RKO (cell line): Measurements from ENCODE around the gene CCSER2.
"Not testable (repeated sequence)": the region's sequence is repeated elsewhere in the genome, so short reads cannot be mapped to it uniquely, and the experiment has no call there.

Experiments used
- DNase-seq: peaks from one replicate; pipeline ENCODE4 v3.0.0-alpha.2; 2016; ENCODE audit warnings: low spot score

The CCSER2 gene

GRCh38 chr10:84347575-84348002, 19.2 kb downstream of the CCSER2 start:
- DNase-seq = not testable (repeated sequence)

GRCh38 chr10:84348447-84348846, 20.1 kb downstream of the CCSER2 start:
- peak; percentile 38 for DNase-seq

GRCh38 chr10:84348860-84349259, 20.5 kb downstream of the CCSER2 start:
- peak; percentile 9 for DNase-seq

DNA sequence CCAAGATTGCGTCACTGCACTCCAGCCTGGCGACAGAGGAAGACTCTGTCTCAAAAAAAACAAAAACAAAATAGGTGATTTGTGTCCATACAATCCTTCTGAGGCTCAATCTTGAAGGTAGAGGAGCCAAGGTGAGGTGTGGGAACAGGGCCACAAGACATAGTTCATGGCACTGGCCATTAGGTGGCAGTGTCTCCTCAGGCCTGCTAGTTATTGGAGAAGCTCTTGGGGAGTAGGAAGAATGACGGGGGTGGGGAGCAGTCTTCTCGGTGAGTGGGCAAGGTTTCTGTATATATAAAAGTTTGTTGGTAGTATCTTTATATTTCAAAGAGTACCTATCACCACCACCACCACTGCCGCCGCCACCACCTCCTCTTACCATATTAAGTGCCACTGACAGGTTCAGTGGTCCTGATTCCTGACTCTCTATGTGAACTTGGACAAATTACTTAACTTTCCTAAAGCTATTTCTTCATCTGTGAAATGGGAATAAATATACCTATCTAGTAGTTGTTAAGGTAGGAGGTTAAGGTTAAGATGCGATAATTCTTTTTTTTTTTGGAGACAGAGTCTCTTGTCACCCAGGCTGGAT, 24.0 kb downstream of the CCSER2 start:
- DNase-seq = peak; percentile 58

GRCh38 chr10:84353052-84353803, 24.8 kb downstream of the CCSER2 start:
- no peak for DNase-seq

DNA sequence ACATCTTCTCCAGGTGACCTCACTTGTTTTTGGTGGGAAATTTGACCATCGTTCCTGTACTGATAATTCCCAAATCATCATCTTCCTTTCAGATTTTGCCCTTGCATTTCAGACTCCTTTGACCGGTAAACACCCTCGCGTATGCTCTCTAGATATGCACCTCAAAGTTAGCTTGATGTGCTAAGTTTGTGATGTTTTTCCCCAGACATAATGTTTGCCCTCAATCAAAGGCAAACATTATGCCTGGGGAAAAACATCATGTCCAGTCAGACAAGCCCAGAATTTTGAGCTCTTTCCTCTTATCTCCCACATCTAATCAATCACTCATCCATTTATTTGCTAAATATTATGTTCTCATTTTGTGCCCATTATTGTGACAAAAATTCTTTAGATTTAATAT, 26.2 kb downstream of the CCSER2 start:
- no peak for DNase-seq

- DNase-seq = no peak
These were observed 26.7 kb downstream of the CCSER2 start for GRCh38 chr10:84355106-84355505.

DNA sequence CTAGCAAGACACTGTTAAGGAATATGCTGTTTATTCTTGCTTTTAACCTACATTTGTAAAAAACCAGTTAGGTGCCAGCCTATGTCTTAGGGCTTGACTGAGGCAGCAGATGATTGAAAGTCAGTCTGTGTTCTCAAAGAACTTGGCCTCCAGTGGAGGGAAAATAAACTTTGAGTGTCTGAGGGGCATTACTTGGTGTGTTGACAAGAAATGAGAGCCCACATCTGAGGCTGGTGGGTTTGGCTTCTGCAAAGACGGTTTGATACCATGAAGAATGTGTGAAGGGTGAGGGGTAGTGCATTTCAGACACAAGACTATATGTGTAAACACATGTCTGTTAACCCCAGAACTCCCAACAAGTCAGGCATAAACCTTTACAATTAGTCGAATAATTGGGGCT, 28.5 kb downstream of the CCSER2 start:
- DNase-seq = no peak

DNA sequence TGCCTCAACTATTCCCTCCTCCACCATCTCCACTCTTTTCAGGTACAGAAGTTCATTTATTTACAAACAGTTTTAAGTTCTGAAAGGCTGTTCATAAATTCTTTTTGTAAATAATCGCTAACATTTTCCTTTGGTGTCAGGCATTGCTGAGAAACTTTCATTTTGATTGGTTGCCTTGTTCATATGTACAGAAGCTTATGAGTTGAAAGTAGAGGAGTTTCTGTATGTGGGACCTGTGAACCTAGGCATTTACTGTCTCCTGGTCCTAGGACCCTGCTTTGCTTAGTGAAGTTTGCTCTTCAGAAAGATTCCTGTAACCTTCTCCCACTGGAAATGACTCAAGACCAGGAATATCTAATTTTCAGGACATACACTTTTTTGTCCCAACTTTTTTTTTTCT, 30.4 kb downstream of the CCSER2 start:
- no peak for DNase-seq

- DNase-seq = no peak
These were observed 32.4 kb downstream of the CCSER2 start for GRCh38 chr10:84360637-84361365.

GRCh38 chr10:84365335-84365881, 37.0 kb downstream of the CCSER2 start:
- no peak for DNase-seq

DNA sequence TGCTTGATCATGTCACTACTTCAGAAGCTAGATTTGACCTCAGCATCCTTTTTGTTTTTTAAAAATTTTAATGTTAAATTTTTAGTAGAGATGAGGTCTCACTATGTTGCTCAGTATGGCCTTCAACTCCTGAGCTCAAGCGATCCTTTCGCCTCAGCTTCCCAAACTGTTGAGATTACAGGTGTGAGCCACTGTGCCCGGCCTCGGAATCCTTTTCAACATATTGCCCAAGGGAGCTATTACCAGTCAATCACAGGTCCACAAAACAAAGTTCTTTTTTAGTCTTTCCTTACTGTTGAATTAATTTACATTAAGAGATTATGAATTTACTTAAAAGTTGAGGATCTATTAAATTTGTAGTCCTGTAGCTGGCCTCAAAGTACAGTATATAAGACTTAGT, 37.7 kb downstream of the CCSER2 start:
- no peak for DNase-seq

DNA sequence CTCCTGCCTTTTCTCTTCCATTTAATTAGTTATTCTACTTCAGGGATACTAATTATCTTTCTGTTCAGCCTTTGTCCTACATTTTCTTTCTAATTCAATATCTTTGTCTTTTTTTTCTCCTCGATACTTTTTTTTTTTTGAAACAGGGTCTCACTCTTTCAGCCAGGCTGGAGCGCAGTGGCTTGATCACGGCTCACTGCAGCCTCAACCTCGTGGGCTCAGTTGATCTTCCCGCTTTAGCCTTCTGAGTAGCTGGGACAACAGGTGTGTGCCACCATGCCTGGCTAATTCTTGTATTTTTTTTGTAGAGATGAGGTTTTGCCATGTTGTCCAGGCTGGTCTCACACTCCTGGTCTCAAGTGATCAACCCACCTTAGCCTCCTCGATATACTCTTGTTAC, 38.9 kb downstream of the CCSER2 start:
- no peak for DNase-seq

- no peak for DNase-seq
These were observed 40.4 kb downstream of the CCSER2 start for GRCh38 chr10:84368828-84369227.

GRCh38 chr10:84370283-84370682, 41.9 kb downstream of the CCSER2 start:
- no peak for DNase-seq

DNA sequence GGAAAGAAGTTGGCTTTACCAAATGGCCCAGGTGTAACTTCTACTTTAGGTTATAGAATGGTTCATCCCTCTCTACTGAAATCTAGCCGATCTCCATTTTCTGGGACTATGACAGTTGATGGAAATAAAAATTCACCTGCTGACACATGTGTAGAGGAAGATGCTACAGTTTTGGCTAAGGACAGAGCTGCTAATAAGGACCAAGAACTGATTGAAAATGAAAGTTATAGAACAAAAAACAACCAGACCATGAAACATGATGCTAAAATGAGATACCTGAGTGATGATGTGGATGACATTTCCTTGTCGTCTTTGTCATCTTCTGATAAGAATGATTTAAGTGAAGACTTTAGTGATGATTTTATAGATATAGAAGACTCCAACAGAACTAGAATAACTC, 43.6 kb downstream of the CCSER2 start:
- DNase-seq = no peak

GRCh38 chr10:84373000-84373399, 44.6 kb downstream of the CCSER2 start:
- DNase-seq = no peak

DNA sequence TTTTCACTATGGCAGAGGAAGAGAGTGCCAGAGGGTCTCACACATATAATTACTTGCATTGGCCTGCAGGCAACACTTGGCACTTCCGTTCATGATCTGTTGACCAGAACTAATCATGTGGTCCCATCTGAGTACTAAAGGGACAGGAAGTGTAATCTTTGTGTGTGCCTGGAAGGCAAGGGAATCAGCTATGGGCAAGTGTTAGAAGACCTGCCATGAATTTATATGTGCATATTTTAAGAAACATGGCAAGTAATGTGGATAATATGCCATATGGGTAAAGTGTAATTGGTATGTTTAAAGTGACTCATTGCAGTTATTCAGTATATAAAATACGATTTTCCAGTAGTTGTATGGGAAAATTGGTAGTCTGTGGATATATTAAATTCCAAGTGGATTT, 46.1 kb downstream of the CCSER2 start:
- DNase-seq = no peak

GRCh38 chr10:84375011-84375410, 46.6 kb downstream of the CCSER2 start:
- peak; percentile 67 for DNase-seq

DNA sequence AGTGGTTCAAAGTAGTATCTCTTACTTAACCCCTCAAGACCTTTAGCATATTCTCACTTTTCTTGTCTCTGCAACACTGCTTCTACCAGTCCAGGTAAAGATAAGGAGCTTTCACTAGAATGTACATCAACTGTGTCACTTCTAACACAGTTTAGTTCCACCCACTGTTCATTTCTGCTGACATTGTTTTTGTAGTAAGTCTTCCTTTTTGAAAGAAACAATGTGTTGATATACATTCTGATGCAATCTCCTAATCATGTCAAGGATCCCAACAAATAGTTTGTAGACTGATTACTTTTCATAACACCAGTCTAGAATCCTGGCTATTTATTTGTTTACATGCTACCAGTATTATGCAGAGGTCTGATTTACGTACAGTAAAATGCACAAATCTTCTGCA, 47.5 kb downstream of the CCSER2 start:
- no peak for DNase-seq

- DNase-seq = no peak
These were observed 59.8 kb downstream of the CCSER2 start for GRCh38 chr10:84388148-84388547.

DNA sequence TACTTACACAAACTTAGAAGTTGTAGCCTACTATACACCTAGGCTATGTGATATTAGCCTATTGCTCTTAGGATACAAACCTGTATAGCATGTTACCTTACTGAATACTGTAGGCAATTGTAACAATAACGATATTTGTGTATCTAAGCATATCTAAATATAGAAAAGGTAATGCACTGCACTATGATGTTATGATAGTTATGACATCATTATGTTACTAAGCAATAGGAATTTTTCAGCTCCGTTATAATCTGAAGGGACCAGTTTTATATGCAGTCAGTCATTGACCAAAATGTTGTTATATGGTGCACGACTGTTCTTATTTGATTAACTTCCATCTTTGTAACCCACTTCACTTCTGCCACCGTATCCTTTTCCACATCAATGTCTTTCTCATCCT, 62.0 kb downstream of the CCSER2 start:
- DNase-seq = no peak

DNA sequence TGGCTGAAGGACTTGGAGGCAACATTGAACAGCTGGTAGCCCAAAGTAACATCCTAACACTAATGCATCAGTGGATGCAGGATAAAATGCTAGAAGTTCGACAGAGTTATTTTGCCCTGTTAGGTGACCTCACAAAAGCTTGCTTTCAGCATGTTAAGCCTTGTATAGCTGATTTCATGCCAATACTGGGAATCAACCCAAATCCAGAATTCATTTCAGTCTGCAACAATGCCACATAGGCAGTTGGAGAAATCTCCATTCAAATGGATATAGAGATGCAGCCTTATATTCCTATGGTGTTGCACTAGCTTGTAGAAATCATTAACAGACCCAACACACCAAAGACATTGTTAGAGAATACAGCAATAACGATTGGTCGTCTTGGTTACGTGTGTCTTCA, 62.9 kb downstream of the CCSER2 start:
- DNase-seq = no peak
